Tibial nerve (tissue), 4 donors: ENCODE measurements around the gene MBP.

Experiments used
- CTCF ChIP-seq, 5 experiments: fragments of 200-600 bp in 3 of 5; fragments of 450-650 bp in 2 of 5; sonication (generic) in 3 of 5; IDR thresholded peaks; one replicate each; pipeline ENCODE4 v1.5.1; 2016 to 2019; ENCODE audit warnings: antibody characterized with exemption in 5 of 5, mild to moderate bottlenecking in 3 of 5, moderate library complexity in 2 of 5
- EP300 ChIP-seq, 2 donors: sonication (generic); formaldehyde crosslinking; IDR thresholded peaks; one replicate each; pipeline ENCODE4 v1.6.1; 2017; ENCODE audit warnings: antibody characterized with exemption in 2 of 2, mild to moderate bottlenecking in 1 of 2

- TF ChIP-seq CTCF (IDR thresholded peaks at IDR 0.05) (no peak), EP300 (IDR thresholded peaks at IDR 0.05) (no peak)
Measured at GRCh38 chr18:77014538-77014937, 118.0 kb downstream of the MBP start.
